HL-60/S4 treated with phorbol 12-myristate 13-acetate at 8.2 ng/mL for 4 days and 3 days (cell line): Measurements from ENCODE around the gene CFDP1.
"Not testable (repeated sequence)": the region's sequence is repeated elsewhere in the genome, so short reads cannot be mapped to it uniquely, and the experiment has no call there.

Source experiments
- in situ Hi-C: fragments of 300-500 bp; cut with MboI; formaldehyde crosslinking; loops from 2 replicates; pipeline ENCODE4 v1.15.0; 2022; ENCODE audit warnings: low sequenced_read_pairs

The CFDP1 gene

GRCh38 chr16:75460446-75460845 lies 27.1 kb upstream of the CFDP1 start:
- in situ Hi-C loops = no loop called here

GRCh38 chr16:75459691-75460090 lies 26.4 kb upstream of the CFDP1 start:
- in situ Hi-C loops = no loop called here

- in situ Hi-C loops = no loop called here
Observed at GRCh38 chr16:75458439-75458838, 25.1 kb upstream of the CFDP1 start.

- in situ Hi-C loops = no loop called here
Observed at GRCh38 chr16:75458029-75458428, 24.7 kb upstream of the CFDP1 start.

- in situ Hi-C loops = no loop called here
Observed at GRCh38 chr16:75457485-75458021, 24.2 kb upstream of the CFDP1 start.

GRCh38 chr16:75456971-75457370 lies 23.7 kb upstream of the CFDP1 start:
- in situ Hi-C loops = no loop called here

GRCh38 chr16:75456486-75456885 lies 23.2 kb upstream of the CFDP1 start:
- in situ Hi-C loops = not testable (repeated sequence)

- in situ Hi-C loops = no loop called here
Observed at GRCh38 chr16:75455677-75456076, 22.4 kb upstream of the CFDP1 start.

GRCh38 chr16:75452464-75453190 lies 19.3 kb upstream of the CFDP1 start:
- in situ Hi-C loops = no loop called here

GRCh38 chr16:75446416-75446815 lies 13.1 kb upstream of the CFDP1 start:
- in situ Hi-C loops = no loop called here

- in situ Hi-C loops = no loop called here
Observed at GRCh38 chr16:75445298-75445697, 12.0 kb upstream of the CFDP1 start.

- in situ Hi-C loops = no loop called here
Observed at GRCh38 chr16:75443298-75443697, 10.0 kb upstream of the CFDP1 start.

- in situ Hi-C loops = no loop called here
Observed at GRCh38 chr16:75433732-75434413, 570 bp upstream of the CFDP1 start.

- in situ Hi-C loops = no loop called here
Observed at GRCh38 chr16:75429621-75430403, 3.5 kb downstream of the CFDP1 start.

- in situ Hi-C loops = not testable (repeated sequence)
Observed at GRCh38 chr16:75426524-75426923, 6.8 kb downstream of the CFDP1 start.

GRCh38 chr16:75424105-75424762 lies 9.1 kb downstream of the CFDP1 start:
- in situ Hi-C loops = not testable (repeated sequence)

- in situ Hi-C loops = no loop called here
Observed at GRCh38 chr16:75423723-75424104, 9.6 kb downstream of the CFDP1 start.

- in situ Hi-C loops = no loop called here
Observed at GRCh38 chr16:75421820-75422126, 11.5 kb downstream of the CFDP1 start.

- in situ Hi-C loops = no loop called here
Observed at GRCh38 chr16:75420987-75421819, 12.1 kb downstream of the CFDP1 start.

GRCh38 chr16:75416904-75417565 lies 16.3 kb downstream of the CFDP1 start:
- in situ Hi-C loops = no loop called here
